Measurements from ENCODE around the gene HAGHL. TPM values are rescaled to one million over a fixed set of nuclear protein-coding genes. Genes with fewer than 3 reads are reported as not detected.

HAGHL gene
- total and polyA plus RNA-seq, 2 donors (not counting 1 experiment from before 2014, with no cell fraction given): 3.7 to 16.3 TPM

- H3K4me2 ChIP-seq (ENCODE audit: extremely low read depth, insufficient read depth, low read length): no peak overlapping the region
- no peak overlapping the region for H3K27ac ChIP-seq (ENCODE audit: insufficient read depth, low read length)
- TF ChIP-seq, protein P1, sequence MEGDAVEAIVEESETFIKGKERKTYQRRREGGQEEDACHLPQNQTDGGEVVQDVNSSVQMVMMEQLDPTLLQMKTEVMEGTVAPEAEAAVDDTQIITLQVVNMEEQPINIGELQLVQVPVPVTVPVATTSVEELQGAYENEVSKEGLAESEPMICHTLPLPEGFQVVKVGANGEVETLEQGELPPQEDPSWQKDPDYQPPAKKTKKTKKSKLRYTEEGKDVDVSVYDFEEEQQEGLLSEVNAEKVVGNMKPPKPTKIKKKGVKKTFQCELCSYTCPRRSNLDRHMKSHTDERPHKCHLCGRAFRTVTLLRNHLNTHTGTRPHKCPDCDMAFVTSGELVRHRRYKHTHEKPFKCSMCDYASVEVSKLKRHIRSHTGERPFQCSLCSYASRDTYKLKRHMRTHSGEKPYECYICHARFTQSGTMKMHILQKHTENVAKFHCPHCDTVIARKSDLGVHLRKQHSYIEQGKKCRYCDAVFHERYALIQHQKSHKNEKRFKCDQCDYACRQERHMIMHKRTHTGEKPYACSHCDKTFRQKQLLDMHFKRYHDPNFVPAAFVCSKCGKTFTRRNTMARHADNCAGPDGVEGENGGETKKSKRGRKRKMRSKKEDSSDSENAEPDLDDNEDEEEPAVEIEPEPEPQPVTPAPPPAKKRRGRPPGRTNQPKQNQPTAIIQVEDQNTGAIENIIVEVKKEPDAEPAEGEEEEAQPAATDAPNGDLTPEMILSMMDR (conservative IDR thresholded peaks at IDR 0.05 in 1 of 2, IDR thresholded peaks at IDR 0.05 in 1 of 2; ENCODE audit: low read depth in 1 of 2, low read length in 2 of 2): no peak
- no peak for TF ChIP-seq EZH2 (IDR thresholded peaks at IDR 0.05; ENCODE audit: low read length, missing control alignments)
- H2AFZ ChIP-seq (ENCODE audit: low read length): no peak overlapping the region
- H3K4me1 ChIP-seq (ENCODE audit: control insufficient read depth, extremely low read depth, insufficient read depth, low read length): no peaks in the 10 kb centered on the region
- H4K20me1 ChIP-seq (ENCODE audit: control insufficient read depth, extremely low read depth, insufficient read depth, low read length): no peaks in the 10 kb centered on the region
- H3K27me3 ChIP-seq (ENCODE audit: control insufficient read depth, insufficient read depth, low read length): no peaks in the 10 kb centered on the region
- H3K36me3 ChIP-seq (ENCODE audit: control insufficient read depth, insufficient read depth, low read length): no peaks in the 10 kb centered on the region
- no peaks in the 10 kb centered on the region for H3K9me3 ChIP-seq (ENCODE audit: control insufficient read depth, insufficient read depth, low read depth, low read length)
- no peak overlapping the region for H3K9ac ChIP-seq (ENCODE audit: insufficient read depth, low read length)
- no peak overlapping the region for H3K4me3 ChIP-seq (replicated peaks in 1 of 4; ENCODE audit: control extremely low read depth in 1 of 4, insufficient read depth in 1 of 4, low read depth in 3 of 4, low read length in 4 of 4)
- no peaks in the 10 kb centered on the region for H3K79me2 ChIP-seq (ENCODE audit: control insufficient read depth, insufficient read depth, low read length)
- no peak for DNase-seq (ENCODE audit: low read depth in 2 of 2)
These were observed 52.1 kb downstream of the HAGHL start for GRCh38 chr16:778909-779527.

Other genes starting within 250 kb of the HAGHL start
- 16.4 and 21.3 TPM in 2 replicates for gene CAPN15, start 199.4 kb upstream of the HAGHL start, total RNA-seq
- 4.1 and 7.8 TPM in 2 replicates for gene CAPN15, start 199.4 kb upstream of the HAGHL start, polyA plus RNA-seq
- gene PRR35, start 166.7 kb upstream of the HAGHL start, total RNA-seq: not detected in 2 replicates
- gene PRR35, start 166.7 kb upstream of the HAGHL start, polyA plus RNA-seq: not detected in 2 replicates
- gene NHLRC4, start 160.1 kb upstream of the HAGHL start, total RNA-seq: 2.1 and 3.3 TPM in 2 replicates
- 0.34 and 0.66 TPM in 2 replicates for gene NHLRC4, start 160.1 kb upstream of the HAGHL start, polyA plus RNA-seq
- 20.5 and 22.3 TPM in 2 replicates for gene PIGQ, start 157.1 kb upstream of the HAGHL start, total RNA-seq
- 11.2 and 13.0 TPM in 2 replicates for gene PIGQ, start 157.1 kb upstream of the HAGHL start, polyA plus RNA-seq
- 9.8 and 11.6 TPM in 2 replicates for gene RAB40C, start 137.0 kb upstream of the HAGHL start, total RNA-seq
- 3.2 and 3.7 TPM in 2 replicates for gene RAB40C, start 137.0 kb upstream of the HAGHL start, polyA plus RNA-seq
- gene WFIKKN1, start 96.1 kb upstream of the HAGHL start, total RNA-seq: under 0.01 and 0.17 TPM in 2 replicates
- not detected in 2 replicates for gene WFIKKN1, start 96.1 kb upstream of the HAGHL start, polyA plus RNA-seq
- 71.7 and 75.2 TPM in 2 replicates for gene METTL26, start 90.8 kb upstream of the HAGHL start, total RNA-seq
- gene METTL26, start 90.8 kb upstream of the HAGHL start, polyA plus RNA-seq: 39.2 and 49.7 TPM in 2 replicates
- gene MCRIP2, start 85.3 kb upstream of the HAGHL start, total RNA-seq: 18.0 and 21.8 TPM in 2 replicates
- 2.8 and 3.4 TPM in 2 replicates for gene MCRIP2, start 85.3 kb upstream of the HAGHL start, polyA plus RNA-seq
- 4.6 and 4.8 TPM in 2 replicates for gene WDR90, start 77.7 kb upstream of the HAGHL start, total RNA-seq
- gene WDR90, start 77.7 kb upstream of the HAGHL start, polyA plus RNA-seq: 2.9 and 4.4 TPM in 2 replicates
- gene RHOT2, start 59.0 kb upstream of the HAGHL start, total RNA-seq: 27.7 and 29.6 TPM in 2 replicates
- gene RHOT2, start 59.0 kb upstream of the HAGHL start, polyA plus RNA-seq: 35.4 and 39.7 TPM in 2 replicates
- gene RHBDL1, start 51.4 kb upstream of the HAGHL start, total RNA-seq: 2.6 and 7.1 TPM in 2 replicates
- gene RHBDL1, start 51.4 kb upstream of the HAGHL start, polyA plus RNA-seq: 0.76 and 1.4 TPM in 2 replicates
- gene STUB1, start 46.7 kb upstream of the HAGHL start, total RNA-seq: 114 and 133 TPM in 2 replicates
- 94.6 and 146 TPM in 2 replicates for gene STUB1, start 46.7 kb upstream of the HAGHL start, polyA plus RNA-seq
- 19.8 and 23.8 TPM in 2 replicates for gene JMJD8, start 42.8 kb upstream of the HAGHL start, total RNA-seq
- gene JMJD8, start 42.8 kb upstream of the HAGHL start, polyA plus RNA-seq: 31.5 and 37.8 TPM in 2 replicates
- 5.6 and 6.1 TPM in 2 replicates for gene WDR24, start 36.7 kb upstream of the HAGHL start, total RNA-seq
- 2.1 and 3.5 TPM in 2 replicates for gene WDR24, start 36.7 kb upstream of the HAGHL start, polyA plus RNA-seq
- not detected in 2 replicates for gene FBXL16, start 21.3 kb upstream of the HAGHL start, total RNA-seq
- 0.07 and 0.14 TPM in 2 replicates for gene FBXL16, start 21.3 kb upstream of the HAGHL start, polyA plus RNA-seq
- gene METRN, start 12.0 kb upstream of the HAGHL start, total RNA-seq: 35.3 and 37.5 TPM in 2 replicates
- 5.3 and 6.1 TPM in 2 replicates for gene METRN, start 12.0 kb upstream of the HAGHL start, polyA plus RNA-seq
- 24.9 and 31.5 TPM in 2 replicates for gene ANTKMT, start 6.0 kb upstream of the HAGHL start, total RNA-seq
- 4.5 and 6.1 TPM in 2 replicates for gene ANTKMT, start 6.0 kb upstream of the HAGHL start, polyA plus RNA-seq
- gene CCDC78, start 663 bp upstream of the HAGHL start, total RNA-seq: 1.0 and 1.8 TPM in 2 replicates
- gene CCDC78, start 663 bp upstream of the HAGHL start, polyA plus RNA-seq: 0.50 and 0.64 TPM in 2 replicates
- 31.0 and 38.0 TPM in 2 replicates for gene CIAO3, start 13.9 kb downstream of the HAGHL start, total RNA-seq
- 9.3 and 14.2 TPM in 2 replicates for gene CIAO3, start 13.9 kb downstream of the HAGHL start, polyA plus RNA-seq
- gene MSLN, start 33.6 kb downstream of the HAGHL start, total RNA-seq: not detected in 2 replicates
- not detected in 2 replicates for gene MSLN, start 33.6 kb downstream of the HAGHL start, polyA plus RNA-seq
- gene RPUSD1, start 61.3 kb downstream of the HAGHL start, total RNA-seq: 15.9 and 16.2 TPM in 2 replicates
- 8.2 and 10.3 TPM in 2 replicates for gene RPUSD1, start 61.3 kb downstream of the HAGHL start, polyA plus RNA-seq
- gene CHTF18, start 61.5 kb downstream of the HAGHL start, total RNA-seq: 1.3 and 4.3 TPM in 2 replicates
- gene CHTF18, start 61.5 kb downstream of the HAGHL start, polyA plus RNA-seq: 1.1 and 5.7 TPM in 2 replicates
- not detected in 2 replicates for gene GNG13, start 73.6 kb downstream of the HAGHL start, total RNA-seq
- not detected in 2 replicates for gene GNG13, start 73.6 kb downstream of the HAGHL start, polyA plus RNA-seq
- 10.0 and 12.6 TPM in 2 replicates for gene LMF1, start 243.9 kb downstream of the HAGHL start, total RNA-seq
- 8.9 and 12.3 TPM in 2 replicates for gene LMF1, start 243.9 kb downstream of the HAGHL start, polyA plus RNA-seq

Data from fibroblast of lung (primary cell).